CD4-positive, alpha-beta T cell treated with Interferon gamma for 1 hour (primary cell): ENCODE data around the gene MZF1.
A peak's percentile ranks its signal among the peaks of the same experiment; 100 is the strongest.
"Not testable (repeated sequence)": the region's sequence is repeated elsewhere in the genome, so short reads cannot be mapped to it uniquely, and the experiment has no call there.

Source experiments
- DNase-seq: peaks from one replicate; pipeline ENCODE4 v3.0.0-alpha.2; 2020

Gene MZF1

DNA sequence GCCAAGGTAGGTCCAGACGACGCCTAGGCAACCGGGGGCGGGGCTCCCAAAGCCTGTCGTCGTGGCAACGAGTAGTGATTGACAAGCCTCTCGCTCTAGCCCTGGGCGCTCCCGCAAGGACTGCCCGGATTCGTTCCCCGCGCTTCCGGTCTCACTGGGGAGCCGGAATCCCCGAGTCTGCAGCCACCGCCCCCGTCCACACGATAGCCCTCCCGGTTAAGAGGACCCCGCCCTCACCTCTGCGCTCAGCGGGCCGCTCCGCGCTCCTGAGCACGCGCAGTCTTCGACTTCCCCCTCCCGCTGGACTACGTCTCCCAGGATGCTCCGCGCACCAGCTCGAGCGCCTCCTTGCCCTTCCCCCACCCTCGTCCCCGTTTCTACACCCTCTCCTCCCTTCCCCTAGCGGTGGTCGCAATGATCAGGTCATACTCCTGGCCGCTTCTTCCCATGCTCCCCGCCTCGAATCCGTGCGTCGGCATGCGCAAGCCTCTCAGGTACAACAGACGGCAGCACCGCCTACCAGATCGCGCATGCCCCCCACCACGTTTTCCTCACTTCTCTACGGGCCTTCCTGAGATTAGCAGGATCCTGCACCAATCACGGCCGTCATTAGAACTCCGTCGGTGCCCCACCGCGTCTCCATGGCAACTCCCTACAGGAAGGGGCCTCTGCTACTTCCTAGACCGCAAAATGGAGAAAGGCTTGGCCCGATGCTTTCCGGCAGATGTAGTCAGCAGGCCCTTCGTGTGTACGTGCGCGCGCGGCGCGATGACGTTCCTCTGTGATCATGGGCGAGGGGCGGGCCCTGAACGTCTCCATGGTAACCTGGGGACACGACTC is at the start of gene MZF1:
MZF1 (minus strand) TSS at position 518 of the 840 bp plus-strand sequence. CDS start 1,946 bp downstream, outside the sequence.
- DNase-seq = peak; percentile 100

DNA sequence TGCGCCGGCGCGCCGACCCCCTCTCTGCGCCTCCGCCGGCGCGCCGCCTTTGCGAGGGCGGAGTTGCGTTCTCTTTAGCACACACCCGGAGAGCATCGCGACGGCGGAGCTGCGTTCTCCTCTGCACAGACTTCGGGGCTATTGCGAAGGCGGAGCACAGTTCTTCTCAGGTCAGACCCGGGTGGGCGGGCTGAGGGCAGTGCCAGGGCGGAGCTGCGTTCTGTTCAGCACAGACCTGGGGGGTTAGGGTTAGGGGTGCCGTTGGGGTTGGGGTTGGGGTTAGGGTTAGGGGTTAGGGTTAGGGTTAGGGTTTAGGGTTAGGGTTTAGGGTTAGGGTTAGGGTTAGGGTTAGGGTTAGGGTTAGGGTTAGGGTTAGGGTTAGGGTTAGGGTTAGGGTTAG is 34.1 kb upstream of the MZF1 start:
- not testable (repeated sequence) for DNase-seq

DNA sequence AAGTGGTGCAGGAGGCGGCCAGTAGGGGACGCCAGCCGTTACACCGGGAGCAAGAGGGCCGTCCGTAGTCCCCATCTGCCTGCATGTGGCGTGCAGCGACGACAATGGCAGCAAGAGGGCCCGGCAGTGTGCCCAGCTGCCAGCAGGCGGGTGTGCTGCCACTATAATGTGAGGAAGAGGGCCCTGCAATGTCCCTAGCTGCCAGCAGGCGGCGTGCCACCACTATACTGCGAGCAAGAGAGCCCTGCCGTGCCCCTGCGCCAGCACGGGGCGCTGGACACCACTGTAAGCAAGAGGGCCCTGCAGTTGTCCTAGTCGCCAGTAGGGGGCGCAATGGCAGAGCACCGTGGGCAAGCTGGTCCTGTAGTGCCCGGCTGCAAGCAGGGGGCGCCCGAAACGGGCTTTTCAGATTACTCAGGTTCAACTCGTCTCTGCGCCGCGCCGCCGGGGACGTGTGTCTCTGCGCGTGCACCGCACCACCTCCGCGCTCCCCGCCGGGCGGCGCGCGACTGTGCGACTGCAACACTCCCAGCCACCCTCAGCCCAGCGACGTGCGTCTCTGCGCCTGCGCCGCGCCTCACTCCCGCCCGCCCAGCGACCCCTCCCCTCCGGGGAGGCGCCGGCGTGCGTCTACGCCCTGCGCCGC is 33.2 kb upstream of the MZF1 start:
- DNase-seq = not testable (repeated sequence)

DNA sequence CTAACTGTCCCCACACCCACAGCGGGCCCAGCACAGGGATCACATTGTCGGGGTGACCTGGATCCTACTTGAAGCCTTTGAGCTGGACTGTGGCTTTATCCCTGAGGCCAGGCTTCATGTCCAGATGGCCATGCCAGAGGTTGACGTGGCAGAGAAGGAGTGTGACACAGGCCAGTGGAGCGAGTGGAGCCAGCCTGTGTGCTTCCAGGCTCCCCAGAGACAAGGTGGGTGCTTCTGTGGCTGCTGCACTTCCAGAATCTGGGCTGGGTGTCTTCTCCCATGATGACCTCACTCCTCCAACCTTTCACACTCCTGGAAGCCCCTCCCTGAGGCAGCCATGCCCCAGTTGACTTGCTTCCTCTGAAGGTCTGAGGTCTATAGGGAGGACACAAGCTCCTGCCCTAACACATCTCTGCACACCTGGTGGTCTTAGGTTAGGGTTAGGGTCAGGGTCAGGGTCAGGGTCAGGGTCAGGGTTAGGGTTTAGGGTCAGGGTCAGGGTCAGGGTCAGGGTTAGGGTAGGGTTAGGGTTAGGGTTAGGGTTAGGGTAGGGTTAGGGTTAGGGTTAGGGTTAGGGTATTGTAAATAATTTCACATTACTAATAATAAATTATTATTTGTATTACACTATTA is 13.1 kb upstream of the MZF1 start:
- no peak for DNase-seq

DNA sequence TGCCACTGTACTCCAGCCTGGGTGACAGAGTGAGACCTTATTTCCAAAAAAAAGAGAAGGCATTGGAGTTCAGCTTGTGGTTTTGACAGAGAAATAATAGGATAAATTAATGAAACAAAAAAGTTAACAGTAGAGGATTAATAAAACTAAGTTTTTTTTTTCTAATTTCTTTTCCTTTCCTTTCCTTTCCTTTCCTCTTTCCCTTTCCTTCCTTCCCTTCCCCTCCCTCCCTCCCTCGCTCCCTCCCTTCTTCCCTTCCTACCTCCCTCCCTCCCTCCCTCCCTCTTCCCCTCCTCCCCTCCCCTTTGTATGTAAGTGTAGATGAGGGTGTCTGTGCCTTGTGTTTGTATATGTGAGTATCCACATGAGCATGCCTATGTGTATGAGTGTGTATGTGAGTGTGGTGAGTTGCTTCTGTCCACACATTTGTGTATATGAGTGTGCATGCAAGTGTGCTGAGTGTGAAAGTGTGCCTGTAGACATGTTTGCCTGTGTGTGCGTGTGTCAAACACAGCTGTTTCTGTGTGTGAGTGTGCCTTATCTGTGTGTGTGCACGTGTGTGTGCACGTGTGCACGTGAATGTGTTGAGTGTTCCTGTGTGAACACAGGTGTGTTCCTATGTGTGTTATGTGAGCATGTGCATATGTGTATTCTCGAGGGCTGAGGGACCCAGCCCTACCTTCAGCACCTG is 12.5 kb upstream of the MZF1 start:
- no peak for DNase-seq

DNA sequence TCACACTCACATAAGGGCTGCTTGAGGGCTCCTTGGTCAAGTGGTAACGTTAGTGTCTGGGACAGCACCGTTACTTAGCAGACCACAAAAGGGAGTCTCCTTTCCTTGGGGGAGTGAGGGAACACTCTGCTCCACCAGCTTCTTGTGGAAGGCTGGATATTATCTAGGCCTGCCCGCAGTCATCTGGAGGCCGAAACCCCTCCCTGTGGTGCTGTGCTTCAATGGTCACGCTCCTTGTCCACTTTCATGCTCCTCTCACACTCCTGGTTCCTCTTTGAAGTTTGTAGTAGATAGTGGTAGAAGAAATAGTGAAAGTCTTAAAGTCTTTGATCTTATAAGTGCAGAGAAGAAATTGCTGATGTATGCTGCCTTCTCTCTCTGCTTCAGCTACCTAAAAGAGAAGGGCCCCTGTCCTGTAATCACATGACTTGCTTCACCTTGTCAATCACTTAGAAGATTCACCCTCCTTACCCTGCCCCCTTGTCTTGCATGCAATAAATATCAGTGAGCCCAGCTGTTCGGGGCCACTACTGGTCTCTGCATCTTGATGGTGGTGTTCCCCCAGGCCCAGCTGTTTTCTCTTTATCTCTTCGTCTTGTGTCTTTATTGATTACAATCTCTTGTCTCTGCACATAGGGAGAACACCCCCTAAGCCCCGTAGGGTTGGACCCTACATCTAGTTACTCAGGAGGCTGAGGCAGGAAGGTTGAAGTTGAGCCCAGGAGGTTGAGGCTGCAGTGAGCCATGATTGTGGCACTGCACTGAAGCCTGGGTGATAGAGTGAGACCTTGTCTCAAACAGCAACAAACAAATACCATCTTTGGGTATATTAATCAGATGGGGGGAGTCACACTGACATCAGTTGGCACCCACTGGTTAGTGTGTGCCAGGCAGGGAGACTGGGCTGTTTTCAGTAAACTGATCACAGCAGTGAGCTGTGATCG is 11.6 kb upstream of the MZF1 start:
- DNase-seq = no peak

DNA sequence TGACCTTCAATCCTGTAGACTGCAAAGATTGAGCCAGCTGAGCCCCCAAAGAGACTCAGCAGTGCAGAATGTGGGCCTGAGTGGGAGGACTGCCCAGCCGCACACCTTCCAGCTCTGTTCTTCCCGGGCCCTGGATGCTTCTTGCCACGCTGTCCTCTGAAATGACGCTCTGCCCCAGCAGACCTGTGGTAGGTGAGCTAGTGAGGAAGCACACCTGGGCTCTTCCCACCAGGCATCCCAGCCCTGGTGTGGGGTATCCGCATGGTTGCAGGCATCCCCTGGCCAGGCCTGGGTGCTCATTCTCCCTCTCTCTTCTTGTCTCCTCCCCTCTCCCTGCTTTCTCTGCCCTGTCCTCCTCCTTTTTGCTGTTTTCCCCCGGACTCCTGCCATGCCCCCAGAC is 9.8 kb upstream of the MZF1 start:
- DNase-seq = no peak

DNA sequence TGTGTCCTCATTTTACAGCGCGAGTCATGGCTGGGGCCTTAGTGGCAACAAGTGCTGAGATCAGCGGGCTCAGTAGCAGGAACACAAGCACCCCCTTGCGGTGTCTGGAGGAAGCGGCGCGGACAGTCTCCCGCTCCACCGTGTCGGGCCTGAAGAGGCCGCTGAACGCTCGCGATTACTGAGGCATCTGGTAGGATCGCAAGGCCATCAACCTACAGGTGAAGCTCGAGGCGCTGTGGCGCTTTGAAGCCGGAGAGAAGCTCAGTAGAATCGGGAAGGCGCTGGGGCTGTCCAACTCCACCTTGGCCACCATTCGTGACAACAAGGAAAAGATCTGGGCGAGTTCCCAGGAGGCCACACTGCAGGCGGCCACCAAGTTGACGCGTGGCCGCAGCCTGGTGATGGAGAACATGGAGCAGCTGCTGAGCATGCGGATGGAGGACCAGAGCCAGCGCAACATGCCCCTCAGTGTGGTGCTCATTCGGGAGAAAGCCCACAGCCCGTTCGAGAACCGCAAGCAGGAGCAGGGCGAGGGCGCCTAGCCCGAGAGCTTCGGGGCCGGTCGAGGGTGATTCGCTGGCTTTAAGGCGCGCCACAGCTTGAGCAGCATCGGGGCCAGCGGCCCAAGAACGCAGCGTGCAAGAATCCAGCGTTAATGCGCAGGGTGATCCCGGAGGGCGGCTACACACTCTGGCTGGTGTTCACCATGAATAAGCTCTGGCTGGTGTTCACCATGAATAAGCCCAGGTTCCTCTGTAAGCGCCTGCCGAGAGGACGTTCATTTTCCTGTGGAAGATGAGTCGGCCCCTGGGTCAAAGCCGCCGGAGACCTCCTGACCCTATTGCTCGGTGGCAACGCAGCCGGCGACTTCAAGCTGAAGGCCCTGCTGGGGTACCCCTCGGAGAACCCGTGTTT is 8.3 kb upstream of the MZF1 start:
- peak; percentile 89 for DNase-seq

DNA sequence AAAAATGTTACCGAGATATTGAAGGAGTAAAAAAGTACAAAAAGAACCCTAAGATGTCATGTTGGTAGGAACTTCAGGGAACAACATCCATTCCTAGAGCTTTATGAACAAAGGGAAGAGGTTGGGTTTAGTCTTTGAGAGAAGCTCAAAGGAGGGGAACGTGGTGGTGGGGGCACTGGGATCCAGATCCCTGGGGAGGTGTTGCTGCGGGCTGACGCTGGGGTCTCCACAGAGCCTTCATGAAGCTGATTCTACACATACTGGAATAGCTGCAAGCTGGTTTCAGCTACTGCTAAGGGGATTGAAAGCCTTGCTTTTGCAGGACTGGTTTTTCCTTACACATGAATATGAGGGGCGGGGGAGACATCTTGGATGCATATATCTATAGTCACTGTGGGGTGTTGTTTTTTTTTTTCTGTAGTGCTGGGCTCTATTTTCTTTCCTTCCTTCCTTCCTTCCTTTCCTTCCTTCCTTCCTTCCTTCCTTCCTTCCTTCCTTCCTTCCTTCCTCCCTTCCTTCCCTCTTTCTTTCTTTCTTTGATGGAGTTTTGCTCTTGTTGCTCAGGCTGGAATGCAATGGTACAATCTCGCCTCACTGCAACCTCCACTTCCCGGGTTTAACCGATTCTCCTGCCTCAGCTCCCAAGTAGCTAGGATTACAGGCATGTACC is 6.5 kb upstream of the MZF1 start:
- no peak for DNase-seq

DNA sequence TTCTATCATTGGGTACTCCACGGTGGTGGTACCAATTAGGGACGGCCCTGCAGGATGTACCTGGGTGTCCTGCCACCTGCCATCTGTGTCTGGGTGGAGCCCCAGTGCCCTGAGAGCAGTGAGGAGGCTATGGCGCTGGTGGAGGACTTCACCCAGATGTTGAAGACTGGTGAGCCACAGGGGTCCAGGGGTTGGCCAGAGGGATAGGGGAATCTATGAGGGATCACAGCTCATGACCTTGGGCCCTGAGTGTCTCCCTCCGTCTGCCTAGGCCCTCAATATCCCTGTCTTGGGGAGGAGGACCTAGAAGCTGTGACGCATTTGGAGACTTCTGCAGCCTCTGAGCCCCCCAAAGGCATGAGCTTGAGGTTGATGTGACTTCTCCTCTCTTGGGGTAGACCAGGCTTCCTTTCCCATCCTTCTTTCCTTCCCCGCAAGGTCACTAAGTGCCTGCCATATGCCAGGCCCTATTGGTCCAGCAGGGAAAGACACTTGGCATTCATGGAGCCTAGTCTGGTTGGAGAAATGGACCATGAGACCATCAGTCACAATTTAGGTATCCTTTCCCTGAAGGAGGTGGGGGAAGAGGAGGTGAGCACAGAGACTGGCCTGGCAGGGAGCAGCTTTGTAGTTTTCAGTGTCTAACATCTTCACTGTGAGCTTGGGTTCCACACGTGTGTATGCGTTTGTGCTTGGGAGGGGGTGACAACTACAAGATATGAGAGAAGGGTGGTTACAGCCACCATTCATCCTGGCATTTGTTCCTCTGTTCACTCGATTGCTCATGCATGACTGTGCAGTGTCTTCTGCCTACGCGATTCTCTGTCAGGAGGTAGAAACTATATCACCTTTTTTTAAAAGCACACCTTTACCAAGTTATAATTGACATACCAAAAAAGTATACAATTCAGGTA is 5.1 kb upstream of the MZF1 start:
- no peak for DNase-seq

DNA sequence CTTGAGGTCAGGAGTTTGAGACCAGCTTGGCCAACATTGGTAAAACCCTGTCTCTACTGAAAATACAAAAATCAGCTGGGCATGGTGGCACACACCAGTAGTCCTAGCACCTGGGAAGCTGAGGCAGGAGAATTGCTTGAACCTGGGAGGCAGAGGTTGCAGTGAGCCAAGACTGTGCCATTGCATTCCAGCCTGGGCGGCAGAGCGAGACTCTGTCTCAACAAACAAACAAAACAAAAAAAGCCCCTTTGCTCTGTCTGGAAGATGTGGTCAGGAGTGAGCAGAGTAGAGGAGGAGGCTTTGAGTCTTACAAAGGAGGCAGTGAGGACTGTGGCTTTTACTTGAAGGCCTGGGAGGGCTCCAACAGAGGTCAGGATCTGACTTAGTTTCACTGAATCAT is 4.4 kb upstream of the MZF1 start:
- DNase-seq = not testable (repeated sequence)

DNA sequence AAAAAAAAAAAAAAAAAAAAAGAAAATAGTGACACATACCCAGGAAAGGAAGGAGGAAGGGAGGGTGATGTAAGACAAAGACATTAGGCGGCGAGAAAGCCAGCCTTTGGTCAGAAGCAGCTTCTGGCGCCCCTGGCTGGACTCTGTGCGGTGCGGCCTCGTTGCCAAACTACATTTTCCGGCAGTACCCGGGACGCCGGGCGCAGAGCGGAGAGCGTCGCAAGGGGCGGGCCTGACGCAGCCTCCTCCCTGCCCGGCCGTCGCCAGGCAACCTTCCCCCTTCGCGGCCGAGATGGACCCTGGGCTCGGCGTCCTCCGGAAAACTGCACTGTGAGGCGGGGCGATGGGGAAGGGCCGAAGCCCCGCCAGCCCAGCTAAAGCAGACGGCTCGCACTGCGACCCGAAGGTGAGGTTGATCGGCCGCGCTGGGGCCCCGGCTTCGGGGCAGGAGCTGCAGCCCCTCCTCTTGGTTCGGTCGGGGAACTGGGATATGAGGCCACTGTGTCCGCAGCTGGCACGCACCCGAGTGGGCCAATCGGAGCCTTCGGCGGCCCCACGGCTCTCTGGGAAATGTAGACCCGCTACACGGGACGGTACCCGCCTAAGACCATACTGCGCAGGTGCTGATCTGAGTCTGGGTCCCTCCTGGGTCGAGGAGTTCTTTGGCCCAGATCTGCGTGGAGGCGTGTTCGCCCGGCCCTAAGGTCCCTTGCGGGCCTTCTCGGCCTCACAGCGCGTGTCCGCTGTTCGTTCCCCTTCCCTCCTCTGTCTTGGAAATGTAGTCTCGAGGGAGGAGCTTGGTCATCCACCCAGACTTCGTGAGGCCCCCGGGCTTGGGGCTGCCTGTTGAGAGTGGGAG is 2.3 kb upstream of the MZF1 start:
- peak; percentile 87 for DNase-seq

DNA sequence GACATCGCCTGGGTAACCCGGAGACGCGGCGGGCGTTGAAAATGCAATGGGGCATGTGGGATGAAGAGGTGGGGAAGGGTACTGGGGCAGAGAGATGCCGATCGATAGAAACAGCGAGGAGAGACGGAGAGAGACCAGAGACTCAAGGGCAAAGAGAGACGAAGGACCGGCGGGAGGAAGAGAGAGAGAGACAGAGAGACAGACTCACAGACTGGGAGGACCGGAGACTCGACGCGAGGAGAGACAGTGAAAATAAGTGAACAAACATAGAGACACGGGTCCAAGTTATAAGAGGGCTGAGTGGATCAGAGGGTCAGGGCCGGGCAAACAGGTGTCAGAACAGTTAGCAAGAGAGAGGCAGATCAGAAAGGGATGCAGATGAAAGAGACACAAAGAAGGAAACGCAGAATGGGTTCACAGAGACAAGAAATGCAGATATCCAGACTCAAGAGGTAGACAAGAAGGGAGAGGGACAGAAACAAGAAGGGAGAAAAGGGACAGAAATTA is 576 bp upstream of the MZF1 start:
- DNase-seq = no peak

DNA sequence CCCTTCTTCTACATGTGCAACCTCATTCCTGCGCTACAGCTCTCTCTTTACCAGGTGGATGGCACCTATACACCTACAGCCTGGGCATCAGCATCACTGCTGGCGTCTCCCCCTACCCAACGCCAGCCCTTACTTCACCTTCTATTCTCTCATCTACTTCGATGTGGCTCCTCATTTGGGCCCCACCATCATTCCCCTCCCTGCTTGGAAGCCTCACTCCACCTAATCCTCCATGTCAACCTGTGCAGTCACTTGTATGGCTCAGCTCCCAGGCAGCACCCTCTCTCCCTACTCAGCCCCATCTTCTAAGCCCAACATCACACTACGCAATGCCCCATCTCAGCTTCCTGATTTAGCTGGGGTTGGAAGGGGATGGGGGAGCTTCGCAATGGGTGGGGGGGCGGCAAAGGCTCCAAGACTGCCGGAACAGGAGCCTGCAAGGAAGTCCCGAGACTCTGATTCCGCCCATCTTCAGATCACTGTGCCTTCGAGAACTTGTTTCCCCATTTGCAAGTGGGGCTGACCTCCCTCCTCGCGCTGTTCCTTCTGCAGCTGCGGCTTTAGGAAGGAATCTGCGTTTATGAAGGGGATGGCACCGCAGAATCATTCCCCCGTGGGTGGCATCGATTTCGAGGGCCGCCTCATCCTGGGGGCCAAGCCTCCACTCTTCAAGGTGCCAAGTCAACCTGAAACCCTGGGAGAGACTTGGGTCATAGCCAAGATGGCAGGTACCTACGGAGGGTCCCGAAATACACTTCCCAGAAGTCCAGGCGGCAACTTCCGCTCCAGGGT is 913 bp downstream of the MZF1 start:
- no peak for DNase-seq

DNA sequence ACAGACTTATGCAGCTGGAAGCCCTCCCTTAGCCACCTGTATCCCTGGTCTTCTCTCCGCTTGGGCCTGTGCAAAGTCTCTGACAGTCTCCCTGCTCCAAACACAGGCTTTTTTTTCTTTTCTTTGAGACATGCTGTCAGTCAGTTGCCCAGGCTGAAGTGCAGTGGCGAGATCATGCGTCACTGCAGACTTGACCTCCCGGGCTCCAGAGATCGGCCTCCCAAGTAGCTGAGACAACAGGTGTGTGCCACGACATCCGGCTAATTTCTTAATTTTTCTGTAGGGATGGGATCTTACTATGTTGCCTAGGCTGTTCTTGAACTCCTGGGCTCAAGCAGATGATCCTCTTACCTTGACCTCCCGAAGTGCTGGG is 1.6 kb downstream of the MZF1 start:
- no peak for DNase-seq

DNA sequence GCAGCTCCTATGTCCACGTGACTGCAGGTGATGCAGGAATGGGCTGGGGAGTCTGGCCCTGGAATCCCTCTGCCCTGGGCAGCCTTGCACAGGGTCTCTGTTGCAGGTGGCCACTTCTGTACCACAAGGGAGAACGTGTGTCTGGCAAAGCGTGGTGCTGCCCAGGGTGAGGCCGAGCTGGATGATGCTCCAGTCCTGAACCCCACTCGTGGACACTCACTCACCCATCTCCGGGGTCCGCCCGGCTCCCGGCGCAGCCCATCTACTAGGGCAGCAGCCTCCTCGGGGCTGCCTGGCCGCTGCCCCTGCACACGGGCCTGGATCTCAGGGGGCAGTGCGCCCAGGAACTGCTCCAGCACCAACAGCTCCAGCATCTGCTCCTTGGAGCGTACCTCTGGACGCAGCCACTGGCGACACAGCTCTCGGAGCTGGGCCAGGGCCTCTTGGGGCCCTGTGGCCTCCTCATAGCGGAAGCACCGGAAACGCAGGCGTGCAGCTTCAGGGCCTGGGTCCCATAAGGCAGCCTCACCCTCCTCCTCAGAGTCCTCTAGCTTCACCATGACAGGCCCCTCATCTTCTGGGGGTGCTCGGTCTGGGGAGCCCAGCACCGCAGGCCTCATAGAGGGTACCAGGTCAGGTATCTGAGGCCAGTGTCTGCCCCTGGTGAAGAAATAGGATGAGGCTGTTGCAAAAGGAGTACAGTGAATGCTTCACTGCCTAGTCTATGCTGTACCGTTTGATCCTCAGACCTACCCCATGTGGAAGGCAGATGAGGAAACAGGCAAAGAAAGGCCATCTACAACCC is 2.2 kb downstream of the MZF1 start:
- DNase-seq = no peak
